ENCODE results near the gene MON2. TPM values are rescaled to one million over a fixed set of nuclear protein-coding genes. Genes with fewer than 3 reads are reported as not detected.

Gene MON2
- total RNA-seq, 1 experiment from 2014 or later = 32.8 TPM

DNA sequence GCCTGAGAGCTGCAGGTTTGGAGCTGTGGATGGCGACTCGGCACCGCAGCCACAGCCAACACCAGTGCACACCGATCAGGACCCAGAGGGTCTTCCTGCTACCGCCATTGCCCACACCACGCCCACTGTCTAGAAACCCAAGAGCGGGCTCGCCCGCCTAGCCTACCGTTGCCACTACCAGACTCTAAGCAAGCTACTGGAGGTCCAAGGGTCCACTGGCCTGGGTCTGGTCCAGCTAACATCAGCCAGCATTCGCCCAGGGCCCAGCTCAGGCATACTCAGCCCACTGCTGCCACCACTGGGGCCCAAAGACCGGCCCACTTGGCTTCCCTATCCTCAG is 30.5 kb upstream of the MON2 start:
- CTCF ChIA-PET = no interaction called here
- H3K27me3 ChIP-seq (ENCODE audit: insufficient read depth, low read depth) = no peaks in the 10 kb centered on the region
- H3K4me3 ChIP-seq = no peak overlapping the region

GRCh38 chr12:62438098-62438692 is 28.4 kb upstream of the MON2 start:
- H3K4me2 ChIP-seq = no peak overlapping the region
- DNase-seq = peak in 1 of 2 experiments; percentile 29
- H4K20me1 ChIP-seq (ENCODE audit: insufficient read depth) = no peaks in the 10 kb centered on the region
- BruUV-seq (replicated peaks) = no TSS peak
- H3K36me3 ChIP-seq (ENCODE audit: low read depth) = no peaks in the 10 kb centered on the region
- no peak overlapping the region for H3K27ac ChIP-seq
- H3K9me2 ChIP-seq (ENCODE audit: insufficient read depth) = no peaks in the 10 kb centered on the region
- no peaks in the 10 kb centered on the region for H3K4me1 ChIP-seq (replicated peaks; ENCODE audit: insufficient read depth)
- H3K27me3 ChIP-seq (ENCODE audit: insufficient read depth, low read depth) = no peaks in the 10 kb centered on the region
- no peak overlapping the region for H3K4me3 ChIP-seq
- intact Hi-C loops (cut with micrococcal nuclease; ENCODE audit: unreplicated experiment) = loop anchor here (1.0 to 5.0 kb wide), 4 partner anchors 356 to 631 kb away; no protein-coding TSS in a partner anchor
- H3K9me3 ChIP-seq (ENCODE audit: insufficient read depth, low read depth) = no peaks in the 10 kb centered on the region; the same call in 1 of the 2 replicates
- ChIA-PET CTCF (interaction anchor here (0.5 to 1.1 kb wide), 4 partner anchors 221 to 631 kb away, joined by 3 to 7 read pairs (median 4); no protein-coding TSS in a partner anchor), POLR2A (ENCODE audit: unreplicated experiment) (no interaction called here)
- no peaks in the 10 kb centered on the region for H3K79me2 ChIP-seq (ENCODE audit: low read depth)
- no peaks in the 10 kb centered on the region for H3F3A ChIP-seq (ENCODE audit: insufficient read depth, low read depth)
- H2AFZ ChIP-seq = 0 out of 2 replicates have a peak overlapping the region, but pooled peaks have one; percentile 26
- TF ChIP-seq CTCF (conservative IDR thresholded peaks at IDR 0.05) = peak; percentile 86
- TF ChIP-seq EZH2 (IDR thresholded peaks at IDR 0.05; ENCODE audit: low read depth) = no peak

More for the DNA sequence above, 30.5 kb upstream of the MON2 start:
- Histone ChIP-seq H3K79me2 (ENCODE audit: low read depth) (no peaks in the 10 kb centered on the region), H3F3A (ENCODE audit: insufficient read depth, low read depth) (no peaks in the 10 kb centered on the region), H3K27ac (no peak overlapping the region), H3K36me3 (ENCODE audit: low read depth) (no peaks in the 10 kb centered on the region), H3K4me2 (no peak overlapping the region), H2AFZ (no peak overlapping the region), H3K4me1 (replicated peaks; ENCODE audit: insufficient read depth) (no peaks in the 10 kb centered on the region), H3K9me3 (ENCODE audit: insufficient read depth, low read depth) (no peaks in the 10 kb centered on the region), H4K20me1 (ENCODE audit: insufficient read depth) (no peaks in the 10 kb centered on the region), H3K9me2 (ENCODE audit: insufficient read depth) (no peaks in the 10 kb centered on the region)
- intact Hi-C loops (cut with micrococcal nuclease; ENCODE audit: unreplicated experiment) = loop anchor here (5.0 kb wide), 1 partner anchor 376 kb away; no protein-coding TSS in a partner anchor
- POLR2A ChIA-PET (ENCODE audit: unreplicated experiment) = no interaction called here
- DNase-seq = no peak
- no peak for TF ChIP-seq EZH2 (IDR thresholded peaks at IDR 0.05; ENCODE audit: low read depth)
- no peak for TF ChIP-seq CTCF (conservative IDR thresholded peaks at IDR 0.05)
- BruUV-seq (replicated peaks) = no TSS peak

- BruUV-seq (replicated peaks) = no TSS peak
- intact Hi-C loops (cut with micrococcal nuclease; ENCODE audit: unreplicated experiment) = no loop called here
- Histone ChIP-seq H3K36me3 (ENCODE audit: low read depth) (no peaks in the 10 kb centered on the region), H3K4me2 (no peak overlapping the region), H3K9me3 (ENCODE audit: insufficient read depth, low read depth) (no peaks in the 10 kb centered on the region; the same call in 1 of the 2 replicates), H2AFZ (no peak overlapping the region), H4K20me1 (ENCODE audit: insufficient read depth) (no peaks in the 10 kb centered on the region), H3F3A (ENCODE audit: insufficient read depth, low read depth) (no peaks in the 10 kb centered on the region), H3K79me2 (ENCODE audit: low read depth) (no peaks in the 10 kb centered on the region), H3K4me3 (no peak overlapping the region), H3K27me3 (ENCODE audit: insufficient read depth, low read depth) (no peaks in the 10 kb centered on the region), H3K27ac (no peak overlapping the region), H3K9me2 (ENCODE audit: insufficient read depth) (no peaks in the 10 kb centered on the region), H3K4me1 (replicated peaks; ENCODE audit: insufficient read depth) (no peaks in the 10 kb centered on the region)
- DNase-seq = no peak
- POLR2A ChIA-PET (ENCODE audit: unreplicated experiment) = interaction anchor here (0.6 kb wide), 1 partner anchor 42 kb away, joined by 3 read pairs; no protein-coding TSS in a partner anchor
- no peak for TF ChIP-seq EZH2 (IDR thresholded peaks at IDR 0.05; ENCODE audit: low read depth)
- no peak for TF ChIP-seq CTCF (conservative IDR thresholded peaks at IDR 0.05)
- CTCF ChIA-PET = no interaction called here
Measured at GRCh38 chr12:62446754-62447452, 19.7 kb upstream of the MON2 start.
